ENCODE measurements around the gene EPX.

EPX gene

DNA sequence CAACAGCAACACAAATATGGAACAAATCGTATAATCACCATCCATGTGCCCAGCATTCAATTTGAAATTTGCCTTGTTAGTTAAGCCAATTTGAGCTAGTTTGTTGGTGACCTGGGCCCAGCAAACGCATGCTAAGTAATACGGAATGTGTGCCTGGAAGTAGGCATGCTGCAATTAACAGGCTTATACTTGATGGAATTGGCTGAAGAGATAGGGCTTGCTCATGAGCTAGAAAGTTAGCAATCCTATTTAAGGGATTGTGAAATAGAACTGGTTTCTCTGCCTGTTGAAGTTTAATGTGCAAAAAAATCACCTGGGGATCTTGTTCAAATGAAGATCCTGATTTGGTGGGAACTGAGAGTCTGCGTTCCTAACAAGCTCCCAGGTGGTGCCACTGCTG is 37.4 kb downstream of the EPX start:
- no peak for DNase-seq

DNA sequence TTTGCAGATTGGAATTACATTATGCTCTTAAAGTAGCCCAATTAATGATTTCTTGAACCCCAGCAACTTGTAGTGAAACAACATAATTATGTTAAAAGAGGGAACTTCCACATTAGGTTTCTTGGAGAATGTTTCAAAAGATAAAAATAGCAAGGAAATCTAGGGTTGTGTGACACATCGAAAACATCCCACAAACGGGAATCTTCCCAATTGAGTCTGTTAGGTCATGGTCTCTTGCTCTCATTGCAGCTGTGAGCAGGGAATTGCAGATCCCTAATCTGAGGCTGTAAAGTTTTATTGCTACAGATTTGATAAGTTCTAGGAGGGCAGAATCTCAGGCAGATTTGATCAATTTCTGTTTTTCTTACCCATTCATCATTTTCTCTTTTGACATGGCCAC is 39.1 kb downstream of the EPX start:
- DNase-seq, result no peak

DNA sequence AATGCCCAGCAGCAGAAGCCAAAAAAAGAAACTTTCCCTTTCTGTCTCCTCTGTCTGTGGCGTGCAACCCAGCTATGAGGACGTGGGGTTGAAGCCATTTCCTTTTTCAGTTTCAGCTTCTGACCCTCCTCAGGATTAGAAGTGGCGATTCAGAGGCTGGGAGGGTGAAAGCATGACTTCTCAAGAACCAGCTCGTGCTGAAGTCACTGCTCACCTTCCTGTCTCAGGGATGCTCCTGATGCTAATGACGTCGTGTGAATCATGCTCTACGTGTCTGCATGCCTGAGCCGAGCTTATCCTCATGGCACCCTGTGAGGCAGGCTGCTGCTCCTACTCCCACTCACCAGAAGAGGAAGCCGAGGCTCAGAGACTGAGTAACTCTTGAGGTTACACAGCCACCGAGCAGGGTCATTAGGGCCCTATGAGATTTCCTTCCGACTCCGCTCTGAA is 40.2 kb downstream of the EPX start:
- DNase-seq, result peak; percentile 41 to 58

DNA sequence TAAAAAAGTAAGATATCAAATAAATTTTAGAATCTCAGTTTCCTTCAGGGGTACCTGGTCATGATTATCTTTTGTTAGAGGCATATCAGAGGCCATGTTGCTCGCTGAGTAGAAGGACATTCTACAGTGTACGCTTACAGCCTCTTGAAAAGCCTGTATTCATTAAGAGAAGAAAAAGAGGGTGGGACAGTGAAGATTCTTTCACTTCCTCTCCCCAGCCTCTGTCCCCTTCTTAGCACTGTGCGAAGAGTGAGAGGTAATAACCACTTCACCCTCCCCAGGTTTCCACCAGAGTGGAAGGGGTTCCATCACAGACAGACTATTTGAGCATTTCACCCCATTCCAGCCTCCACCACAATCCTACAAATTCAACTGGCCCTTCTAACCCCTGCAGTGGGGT is 41.0 kb downstream of the EPX start:
- no peak for DNase-seq

DNA sequence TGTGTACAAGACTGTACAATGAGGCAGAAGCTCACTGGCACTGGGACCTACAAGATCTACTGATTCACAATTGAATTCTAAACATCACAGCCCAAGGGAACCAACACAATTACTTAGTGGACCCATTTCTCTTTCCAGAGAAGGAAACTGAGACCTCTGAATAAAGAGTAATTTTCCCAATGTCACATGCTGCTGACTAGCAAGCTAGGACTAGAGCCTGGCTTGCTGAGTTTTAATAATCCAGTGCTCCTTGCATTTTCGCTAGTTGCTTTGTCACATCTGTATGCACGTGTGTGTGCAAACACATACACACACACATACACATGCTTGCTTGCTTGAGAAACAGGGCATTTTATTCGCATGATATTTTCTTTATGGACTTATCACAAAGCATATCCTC is 42.0 kb downstream of the EPX start:
- no peak for DNase-seq

DNA sequence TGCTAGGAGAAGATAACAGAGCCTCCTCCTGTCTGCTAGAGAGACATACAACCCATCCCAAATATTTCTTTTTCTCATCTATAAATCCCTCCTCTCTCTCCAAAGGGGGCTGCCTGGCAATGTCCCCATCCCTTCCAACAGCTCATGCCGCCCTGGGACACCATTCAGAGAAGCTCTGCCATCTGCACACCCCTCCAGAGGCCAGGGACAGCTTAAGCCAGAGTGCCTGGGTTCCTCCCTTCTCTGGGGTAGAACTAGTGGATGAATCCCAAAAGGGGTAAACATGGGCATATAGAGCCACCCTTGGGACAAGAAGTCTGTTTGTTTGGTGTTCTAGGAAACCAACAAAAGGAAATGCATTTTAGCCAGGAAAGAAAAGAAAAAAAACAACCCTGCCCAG is 43.3 kb downstream of the EPX start:
- no peak for DNase-seq

DNA sequence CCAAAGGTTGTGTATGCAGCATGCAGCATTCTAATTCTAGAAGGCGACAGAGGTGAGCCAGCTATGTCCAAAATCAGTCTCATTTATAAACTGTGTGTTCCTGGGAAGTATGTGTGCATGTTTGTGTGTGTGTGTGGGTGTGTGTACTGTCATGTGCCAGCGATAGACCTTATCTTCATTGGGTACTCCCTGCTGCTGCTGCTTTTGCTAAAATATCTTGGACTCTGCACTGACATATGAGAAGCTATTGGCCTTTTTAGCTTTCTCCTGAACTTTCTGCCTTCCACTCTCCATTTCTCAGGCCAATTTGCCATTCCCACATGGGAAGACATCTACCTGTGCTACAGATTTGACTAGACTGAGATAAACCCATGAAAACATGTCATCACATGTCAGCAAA is 43.9 kb downstream of the EPX start:
- DNase-seq, result no peak

DNA sequence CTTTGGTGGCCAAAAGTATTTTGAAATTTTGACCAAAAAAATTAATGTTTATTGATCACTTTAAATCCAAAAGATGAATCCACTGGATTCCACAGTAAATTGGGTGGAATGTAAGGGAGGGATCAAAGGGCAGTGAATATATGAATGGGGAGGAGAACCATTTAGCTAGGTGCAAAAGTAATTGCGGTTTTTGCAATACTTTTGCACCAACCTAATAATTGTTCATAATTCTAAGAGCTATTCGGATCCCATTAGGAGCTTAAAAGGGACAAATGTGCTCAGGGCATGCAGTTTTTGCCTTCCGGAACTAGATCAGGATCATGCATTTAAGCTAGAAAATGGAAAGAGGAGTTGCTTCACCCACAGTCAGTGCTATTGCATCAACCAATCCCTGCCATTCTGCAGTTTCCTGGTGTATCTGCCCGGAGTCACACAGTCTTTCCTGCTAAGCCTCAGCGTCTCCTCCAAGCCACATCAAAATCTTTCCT is 45.7 kb downstream of the EPX start, which contains the start of gene LPO:
Gene LPO (plus strand): TSS at position 438 of the 488 bp plus-strand sequence. CDS start 4,396 bp downstream, outside the sequence.
- no peak for DNase-seq

DNA sequence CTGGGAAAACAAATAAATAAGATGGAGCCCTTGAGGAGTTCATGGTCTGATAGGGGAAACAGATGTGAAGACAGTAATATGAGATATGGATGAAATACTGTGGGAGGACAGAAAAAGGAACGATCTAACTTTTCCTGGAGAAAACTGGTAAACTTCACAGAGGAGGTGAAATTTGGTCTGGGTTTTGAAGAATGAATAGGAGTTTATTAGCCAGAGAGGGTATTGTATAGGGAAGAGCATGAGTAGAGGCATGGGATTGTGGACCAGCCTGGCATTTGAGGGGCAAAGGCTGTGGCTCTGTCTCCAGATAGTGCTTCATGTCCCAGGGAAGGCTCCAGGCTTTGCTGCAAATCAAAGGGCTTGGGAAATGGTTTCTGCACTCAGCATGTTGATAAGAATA is 47.5 kb downstream of the EPX start:
- no peak for DNase-seq

DNA sequence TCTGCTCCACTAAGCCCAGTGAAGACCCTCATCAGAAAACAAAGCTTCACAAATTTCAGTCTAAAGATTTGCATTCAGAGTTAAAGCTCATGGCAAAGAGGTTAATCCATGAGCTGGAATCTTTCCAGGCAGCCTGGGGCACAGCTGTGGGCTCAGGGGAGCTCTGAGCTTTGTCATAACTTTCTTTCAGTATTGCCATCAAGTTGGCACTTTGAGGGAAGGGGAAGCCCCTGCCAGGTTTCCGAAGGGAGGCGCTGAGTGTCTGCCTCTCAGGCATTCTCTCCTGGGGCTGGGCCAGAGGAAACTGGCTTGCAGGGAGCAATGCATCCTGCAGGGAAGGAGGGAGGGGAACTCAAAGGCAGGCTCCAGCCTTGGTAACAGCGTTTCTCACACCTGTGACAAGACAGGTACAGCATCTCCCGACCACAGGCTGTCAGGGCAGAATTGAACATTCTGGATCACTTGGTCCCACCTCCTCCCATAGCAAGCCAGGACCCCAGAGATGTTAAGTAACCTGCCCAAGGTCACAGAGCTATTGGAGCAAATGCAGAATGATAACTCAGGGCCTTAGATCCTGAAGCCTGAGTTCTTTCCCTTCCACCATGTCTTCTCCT is 49.8 kb downstream of the EPX start:
- DNase-seq, result peak; percentile 50 to 63

DNA sequence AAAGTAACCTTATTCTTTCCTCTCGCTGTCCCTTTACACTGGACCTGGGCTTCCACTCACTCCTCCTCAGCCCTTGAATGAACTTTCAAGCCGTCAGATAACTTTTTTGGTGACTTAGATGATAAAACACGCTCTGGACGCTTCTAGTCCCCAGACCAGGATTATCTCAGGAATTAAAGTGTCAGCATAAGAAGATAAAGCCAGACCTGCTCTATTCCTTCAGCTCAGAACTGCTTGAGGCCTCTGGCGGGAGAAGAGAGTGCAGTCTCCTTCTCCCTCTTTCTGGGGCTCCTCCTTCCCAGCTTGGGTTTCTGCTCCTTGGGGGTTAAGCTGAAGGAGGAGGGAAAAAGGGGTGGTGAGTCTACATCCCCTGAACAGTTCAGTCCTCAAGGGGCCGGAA is 52.4 kb downstream of the EPX start:
- no peak for DNase-seq

DNA sequence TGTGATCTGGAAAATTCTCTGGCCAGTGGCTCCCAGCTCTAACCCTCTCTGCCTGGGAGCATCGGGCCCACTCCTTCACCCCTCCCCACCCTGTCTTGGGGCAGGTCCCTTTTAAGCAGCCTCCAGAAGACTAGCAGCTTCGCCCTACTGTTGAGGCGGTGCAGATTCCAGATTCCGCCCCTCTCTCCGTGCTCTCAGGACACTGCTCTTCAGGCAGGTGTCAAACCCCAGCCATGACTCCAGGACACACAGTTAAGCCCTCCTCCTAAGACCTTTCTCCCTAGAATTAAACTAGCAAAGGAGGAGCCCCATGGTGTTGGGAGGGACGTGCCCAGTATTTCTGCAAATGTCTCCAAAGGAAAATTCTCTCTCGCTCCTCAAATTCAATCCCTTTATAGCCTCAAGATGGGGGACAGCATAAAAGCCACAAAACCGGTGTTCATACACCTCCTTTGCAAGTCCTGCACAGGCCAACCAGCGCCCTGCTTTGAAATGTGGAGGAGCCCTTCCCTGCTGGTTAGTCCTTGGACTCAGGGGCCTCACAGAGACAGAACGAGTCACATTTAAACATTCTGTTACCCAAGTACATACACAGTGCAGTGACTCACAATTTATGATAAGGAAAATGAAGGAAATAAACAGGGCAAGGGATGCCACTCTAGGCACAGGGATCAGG is 53.0 kb downstream of the EPX start:
- no peak for DNase-seq

DNA sequence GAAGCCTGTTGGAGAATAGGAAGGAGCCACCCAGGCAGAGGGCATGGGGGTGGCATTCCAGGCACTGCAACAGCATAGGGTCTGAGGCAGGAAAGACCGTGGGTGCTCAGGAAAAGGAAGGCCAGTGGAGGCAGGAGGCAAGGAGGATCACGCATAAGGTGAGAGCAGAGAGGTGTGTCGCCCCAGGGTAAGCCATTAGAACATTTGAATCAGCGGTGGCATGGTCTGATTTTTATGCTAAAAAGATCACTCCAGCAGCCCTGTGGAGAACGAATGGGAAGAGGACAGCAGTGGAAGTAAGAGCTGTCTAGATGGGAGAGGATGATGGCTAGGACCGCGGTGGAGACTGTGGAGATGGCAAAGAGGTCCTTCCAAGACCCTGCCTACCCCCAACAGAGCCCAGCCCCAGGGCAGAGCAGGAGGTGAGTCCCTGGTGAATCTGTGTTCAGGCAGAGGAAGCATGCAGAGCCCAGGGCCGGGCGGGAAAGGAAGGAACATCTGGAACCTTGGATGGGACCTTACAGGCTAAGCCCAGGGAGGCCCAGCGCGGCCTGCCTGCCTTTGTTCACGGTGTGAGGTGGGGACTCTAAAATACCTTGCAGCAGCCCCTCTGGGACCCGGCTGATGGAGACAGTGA is 53.7 kb downstream of the EPX start:
- no peak for DNase-seq

DNA sequence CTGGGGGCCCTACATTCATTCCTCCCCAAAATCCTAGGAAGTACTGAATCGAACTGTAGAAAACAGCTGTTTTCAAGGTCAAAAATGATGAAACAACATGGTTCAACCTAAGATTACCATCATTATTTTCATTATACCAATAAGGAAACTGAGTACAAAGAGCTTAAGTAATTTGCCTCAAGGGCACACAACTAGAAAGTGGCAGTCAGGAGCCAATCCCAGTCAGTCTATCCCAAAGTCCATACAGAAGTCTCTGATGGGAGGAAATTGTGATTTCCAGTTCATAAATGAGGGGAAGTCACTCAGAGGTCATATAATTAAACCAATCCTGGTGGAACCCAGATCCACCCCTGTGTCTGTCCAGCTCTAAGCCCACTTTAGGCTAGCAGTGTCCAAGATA is 54.3 kb downstream of the EPX start:
- no peak for DNase-seq

DNA sequence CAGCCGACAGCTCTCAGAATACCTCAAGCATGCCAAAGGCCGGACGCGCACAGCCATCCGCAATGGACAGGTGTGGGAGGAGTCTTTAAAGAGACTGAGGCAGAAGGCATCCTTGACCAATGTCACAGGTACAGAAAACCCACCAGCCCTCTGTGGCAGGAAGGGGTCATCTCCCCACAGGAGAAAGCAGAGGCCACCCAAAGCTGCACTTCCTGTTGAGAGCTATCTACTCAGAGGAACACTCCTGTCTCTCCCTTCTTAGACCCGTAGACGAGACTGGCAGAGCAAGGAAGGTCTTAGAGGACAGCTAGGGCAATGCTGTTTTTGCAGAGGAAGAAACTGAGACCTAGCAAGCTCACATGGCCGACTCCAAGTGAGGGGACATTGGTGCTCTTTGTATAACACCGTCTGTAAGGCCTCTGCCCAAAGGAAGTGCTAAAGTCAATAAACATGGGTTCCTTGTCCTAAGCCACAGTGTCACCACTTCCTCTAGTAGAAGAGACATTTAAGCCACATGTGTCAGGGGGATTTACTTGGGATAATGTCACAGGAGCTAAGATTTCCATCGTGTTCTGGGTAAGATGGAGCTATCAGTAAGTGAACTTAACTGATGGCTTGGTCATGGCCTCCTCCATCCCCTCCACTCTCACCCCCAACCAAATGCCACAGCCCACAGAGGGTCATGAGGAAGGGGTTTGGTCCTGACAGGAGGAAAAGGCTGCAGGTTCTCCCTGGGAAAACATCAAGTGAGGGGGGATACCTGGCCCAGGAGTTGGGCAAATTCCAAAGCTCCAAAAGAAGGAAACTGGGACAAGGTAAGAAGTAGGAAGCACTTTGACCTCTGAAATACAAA is 55.2 kb downstream of the EPX start:
- DNase-seq, result no peak

DNA sequence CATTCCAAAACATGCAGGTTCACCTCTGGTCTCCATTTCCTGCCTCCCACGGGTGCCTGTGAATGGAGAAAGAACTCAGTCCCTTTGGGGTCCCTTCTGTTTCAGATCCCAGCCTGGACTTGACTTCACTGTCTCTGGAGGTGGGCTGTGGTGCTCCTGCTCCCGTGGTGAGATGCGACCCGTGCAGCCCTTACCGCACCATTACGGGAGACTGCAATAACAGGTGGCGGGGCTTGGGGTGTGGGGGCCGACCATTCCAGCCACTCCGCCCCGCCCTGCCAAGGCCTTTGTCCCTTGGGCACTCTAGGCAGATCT is 56.4 kb downstream of the EPX start:
- DNase-seq, result no peak

DNA sequence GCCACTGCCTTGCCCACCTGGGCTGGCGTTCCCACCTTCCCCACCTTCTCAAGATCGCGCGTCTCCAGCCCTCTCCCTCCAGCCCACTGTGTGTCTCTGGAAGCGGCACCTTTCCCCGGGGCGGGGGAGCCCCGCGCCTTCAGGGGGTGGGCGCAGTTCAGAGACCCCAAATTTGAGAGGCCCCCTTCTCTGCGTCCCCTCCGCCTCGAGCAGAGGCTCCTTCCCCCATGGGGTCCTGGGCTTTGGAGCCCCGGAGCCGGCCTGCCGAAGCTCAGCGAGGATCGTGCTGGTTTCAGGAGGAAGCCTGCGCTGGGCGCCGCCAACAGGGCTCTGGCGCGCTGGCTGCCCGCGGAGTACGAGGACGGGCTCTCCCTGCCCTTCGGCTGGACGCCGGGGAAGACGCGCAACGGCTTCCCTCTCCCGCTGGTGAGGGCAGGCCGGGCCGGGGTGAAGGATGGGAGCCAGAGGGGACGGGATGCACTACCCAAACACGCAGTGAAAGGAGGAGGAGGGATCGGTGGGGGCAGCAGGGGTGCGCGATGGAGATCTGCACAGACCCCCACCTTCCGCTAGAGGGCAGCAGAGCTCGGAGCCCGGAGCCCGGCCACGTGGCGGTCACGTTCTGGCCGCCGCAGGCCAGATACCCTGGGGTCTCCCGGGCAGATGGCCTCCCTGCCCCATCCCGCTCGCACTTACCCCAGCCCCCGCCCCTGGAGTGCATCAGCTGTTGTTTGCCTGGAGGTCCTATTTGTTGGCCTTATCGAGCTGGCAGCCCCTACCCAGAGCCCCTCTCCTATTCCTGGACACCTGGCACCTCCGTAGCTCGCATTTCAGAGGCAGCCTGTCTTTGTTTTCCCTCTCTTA is 57.0 kb downstream of the EPX start:
- peak; percentile 77 to 83 for DNase-seq

DNA sequence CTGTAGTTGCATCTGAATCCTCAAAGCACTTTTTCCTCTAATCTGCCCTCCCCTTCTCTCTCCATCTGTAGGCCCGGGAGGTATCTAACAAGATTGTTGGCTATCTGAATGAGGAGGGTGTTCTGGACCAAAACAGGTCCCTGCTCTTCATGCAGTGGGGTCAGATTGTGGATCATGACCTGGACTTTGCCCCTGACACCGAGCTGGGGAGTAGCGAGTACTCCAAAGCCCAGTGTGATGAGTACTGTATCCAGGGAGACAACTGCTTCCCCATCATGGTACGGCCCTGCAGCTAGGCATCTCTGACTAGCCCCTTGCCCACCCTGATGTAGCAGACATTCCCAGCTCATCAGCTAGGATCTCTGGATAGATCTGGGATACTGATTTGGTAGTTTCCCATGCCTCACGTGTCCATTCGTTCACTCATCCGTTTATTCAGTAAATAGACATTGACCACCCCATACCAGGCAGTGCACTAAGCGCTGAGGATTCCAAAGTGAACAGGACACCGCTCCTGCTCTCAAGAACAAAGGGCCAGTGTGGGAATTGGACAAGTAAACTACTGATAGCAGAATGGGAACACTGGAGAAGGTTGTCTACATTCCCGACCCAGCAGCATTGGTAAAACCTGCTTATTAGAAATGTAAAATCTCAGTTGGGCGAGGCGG is 58.0 kb downstream of the EPX start:
- DNase-seq, result no peak

DNA sequence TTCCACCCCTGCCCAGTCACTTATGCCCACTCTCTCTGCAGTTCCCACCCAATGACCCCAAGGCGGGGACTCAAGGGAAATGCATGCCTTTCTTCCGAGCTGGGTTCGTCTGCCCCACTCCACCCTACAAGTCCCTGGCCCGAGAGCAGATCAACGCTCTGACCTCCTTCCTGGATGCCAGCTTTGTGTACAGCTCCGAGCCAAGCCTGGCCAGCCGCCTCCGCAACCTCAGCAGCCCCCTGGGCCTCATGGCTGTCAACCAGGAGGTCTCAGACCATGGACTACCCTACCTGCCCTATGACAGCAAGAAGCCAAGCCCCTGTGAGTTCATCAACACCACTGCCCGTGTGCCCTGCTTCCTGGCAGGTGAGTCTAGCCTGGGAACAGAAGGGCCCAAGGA is 59.6 kb downstream of the EPX start:
- no peak for DNase-seq

DNA sequence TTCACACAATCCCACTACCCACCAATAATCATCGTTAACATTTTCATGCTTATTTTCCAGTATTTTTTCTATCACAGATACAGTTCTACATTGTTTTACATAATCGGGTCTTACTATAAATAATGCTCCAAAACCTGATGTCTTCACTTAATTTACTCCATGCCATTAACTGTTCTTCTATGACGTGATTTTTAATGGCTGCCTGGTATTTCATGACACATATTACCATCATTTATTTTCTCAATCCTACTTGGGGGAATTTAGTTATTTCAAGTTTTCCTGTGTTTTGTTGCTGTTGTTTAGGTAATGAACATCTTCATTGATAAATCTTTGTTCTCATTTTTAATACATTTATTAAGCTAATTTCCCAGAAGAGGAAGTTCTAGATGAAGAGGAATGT is 60.6 kb downstream of the EPX start:
- no peak for DNase-seq

All from activated CD4-positive, alpha-beta T cell treated with anti-CD3 and anti-CD28 coated beads, Interleukin-2, amount 50 U/mL, for 48 hours (primary cell).